ENCODE results near the gene MYOG. TPM values are rescaled to one million over a fixed set of nuclear protein-coding genes. Genes with fewer than 3 reads are reported as not detected.
A peak's percentile ranks its signal among the peaks of the same experiment; 100 is the strongest.

MYOG gene
- total RNA-seq, 1 experiment from 2014 or later, result not detected

DNA sequence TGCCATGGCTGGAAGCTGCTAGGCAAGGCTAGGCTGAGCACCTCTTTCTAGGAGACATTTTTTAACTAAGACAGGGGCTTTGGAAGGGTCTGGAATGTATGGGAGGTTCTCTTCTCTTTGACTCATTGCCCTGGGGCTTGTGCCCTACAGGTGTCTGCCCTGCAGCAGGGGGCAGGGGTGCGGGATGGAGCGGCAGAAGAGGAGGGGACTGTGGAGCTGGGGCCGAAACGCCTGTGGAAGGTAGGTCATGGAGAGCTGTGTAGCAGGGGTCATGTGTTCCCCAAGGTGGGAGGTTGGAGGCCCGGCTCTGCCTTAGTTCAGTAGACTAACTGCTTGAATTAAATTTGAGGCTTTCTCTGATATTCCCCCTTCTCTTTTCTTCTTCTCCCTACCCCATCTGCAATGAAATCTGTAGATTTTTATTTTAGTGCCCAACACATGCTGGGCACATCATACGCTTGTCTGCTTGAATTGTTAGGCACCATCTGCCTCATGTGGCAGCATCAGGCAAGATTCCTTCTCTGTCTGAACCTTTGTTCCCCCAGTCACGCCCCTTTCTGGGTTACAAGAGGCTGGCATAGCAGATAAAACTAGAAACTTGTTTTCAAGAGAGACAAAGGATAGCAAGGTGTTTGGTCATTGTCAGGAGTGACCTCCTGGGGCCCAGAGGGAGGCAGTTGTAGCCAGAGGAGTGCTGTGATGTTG, 41.1 kb downstream of the MYOG start:
- H3K4me1 Mint-ChIP-seq, result peaks cover 15 to 42% of the 10 kb centered on the region in 2 experiments
- no peak for DNase-seq

More for the DNA sequence above, 41.1 kb downstream of the MYOG start:
- Histone ChIP-seq H3K4me1 (ENCODE audit: insufficient read depth, low read length) (no peaks in the 10 kb centered on the region; the same call in 1 of the 2 replicates), H2BK12ac (ENCODE audit: insufficient read length, low read depth, low read length) (no peak overlapping the region), H4K5ac (ENCODE audit: insufficient read length, low read depth, low read length) (no peak overlapping the region), H3K9ac (ENCODE audit: extremely low read depth, insufficient read length, low read length) (no peak overlapping the region), H3K9me3 (ENCODE audit: control insufficient read depth, low read depth, low read length) (no peaks in the 10 kb centered on the region), H3K23me2 (ENCODE audit: insufficient read length, low read depth, low read length, poor library complexity, severe bottlenecking) (no peaks in the 10 kb centered on the region), H3K56ac (ENCODE audit: insufficient read length, low read depth, low read length) (no peak overlapping the region), H3K14ac (ENCODE audit: insufficient read depth, low read length) (no peak overlapping the region), H3K23ac (ENCODE audit: insufficient read length, low read depth, low read length) (no peak overlapping the region), H2BK15ac (ENCODE audit: low read depth, low read length) (no peak overlapping the region), H3K27me3 (ENCODE audit: insufficient read depth, low read length) (no peaks in the 10 kb centered on the region), H3K4ac (ENCODE audit: low read depth, low read length) (no peak overlapping the region), H4K91ac (ENCODE audit: insufficient read length, low read depth, low read length) (no peak overlapping the region), H2AFZ (ENCODE audit: low read length) (no peak overlapping the region), H4K20me1 (ENCODE audit: control insufficient read depth, insufficient read depth, insufficient read length) (no peaks in the 10 kb centered on the region), H3T11ph (ENCODE audit: low read length) (no peak overlapping the region), H3K79me2 (ENCODE audit: insufficient read depth, low read length) (no peaks in the 10 kb centered on the region), H3K4me2 (ENCODE audit: insufficient read depth, insufficient read length, low read length) (no peak overlapping the region), H2BK120ac (ENCODE audit: low read depth, low read length, poor library complexity, severe bottlenecking) (no peak overlapping the region), H4K8ac (replicated peaks; ENCODE audit: insufficient read length, low read depth, low read length) (no peak overlapping the region), H3K27ac (ENCODE audit: insufficient read length, low read depth, low read length) (no peak overlapping the region), H3K79me1 (ENCODE audit: insufficient read depth, low read depth, low read length, poor library complexity, severe bottlenecking) (no peaks in the 10 kb centered on the region), H3K18ac (ENCODE audit: insufficient read length, low read depth, low read length) (no peak overlapping the region), H2BK5ac (ENCODE audit: insufficient read length, low read length) (no peak overlapping the region), H2AK5ac (ENCODE audit: insufficient read length, low read length) (no peak overlapping the region), H2BK20ac (ENCODE audit: low read depth, low read length, poor library complexity, severe bottlenecking) (no peak overlapping the region)
- H3K4me3 Mint-ChIP-seq, result no peak overlapping the region
- WGBS (ENCODE audit: extremely low coverage, insufficient read length, low lambda C conversion rate), result no CpG with 5 or more reads among the region's 7 CpGs
- no peak for TF ChIP-seq CTCF (conservative IDR thresholded peaks at IDR 0.05)
- peaks cover 0 to 32% (median 9%) of the 10 kb centered on the region in 3 experiments; a peak in 5 of 7 replicates for H3K36me3 Mint-ChIP-seq (ENCODE audit: insufficient read depth in 1 of 3, low read depth in 3 of 3)
- H3K27me3 Mint-ChIP-seq (ENCODE audit: low read depth), result peaks cover 2% of the 10 kb centered on the region
- no peaks in the 10 kb centered on the region for H3K9me3 Mint-ChIP-seq
- H3K27ac Mint-ChIP-seq, result peak overlapping the region in 1 of 3 experiments; percentile 29; a peak in 2 of 7 replicates
